GM18517 (cell line): ENCODE measurements around the gene SPA17.
A peak's percentile ranks its signal among the peaks of the same experiment; 100 is the strongest.

Experiments
- ATAC-seq: cut with Tn5 transposase; IDR thresholded peaks from one replicate; pipeline ENCODE4 v1.9.1; 2021; ENCODE audit warnings: mild to moderate bottlenecking, moderate library complexity; ENCODE audit not compliant: unreplicated experiment

SPA17 gene

GRCh38 chr11:124719534-124719933 is 45.8 kb downstream of the SPA17 start:
- ATAC-seq = no peak

GRCh38 chr11:124722176-124722575 is 48.5 kb downstream of the SPA17 start:
- no peak for ATAC-seq

GRCh38 chr11:124724979-124725718 is 51.4 kb downstream of the SPA17 start:
- ATAC-seq = peak; percentile 97

- peak; percentile 4 for ATAC-seq
Observed at GRCh38 chr11:124725719-124726105, 52.0 kb downstream of the SPA17 start.

GRCh38 chr11:124727474-124727873 is 53.8 kb downstream of the SPA17 start:
- no peak for ATAC-seq

GRCh38 chr11:124728134-124728533 is 54.4 kb downstream of the SPA17 start:
- ATAC-seq = no peak

- ATAC-seq = no peak
Observed at GRCh38 chr11:124729571-124729970, 55.9 kb downstream of the SPA17 start.

GRCh38 chr11:124732230-124732629 is 58.5 kb downstream of the SPA17 start:
- ATAC-seq = no peak

- no peak for ATAC-seq
Observed at GRCh38 chr11:124736736-124737135, 63.0 kb downstream of the SPA17 start.

- no peak for ATAC-seq
Observed at GRCh38 chr11:124737638-124738305, 64.1 kb downstream of the SPA17 start.

- no peak for ATAC-seq
Observed at GRCh38 chr11:124738713-124739478, 65.2 kb downstream of the SPA17 start.

GRCh38 chr11:124739479-124740276 is 66.0 kb downstream of the SPA17 start, which contains the start of gene NRGN:
TSS of gene NRGN (plus strand) at chr11:124739942. CDS start at chr11:124740085, 143 bp downstream.
- peak; percentile 77 for ATAC-seq

GRCh38 chr11:124740277-124740882 is 66.7 kb downstream of the SPA17 start:
- ATAC-seq = peak; percentile 52

GRCh38 chr11:124742555-124742954 is 68.9 kb downstream of the SPA17 start:
- ATAC-seq = no peak

- no peak for ATAC-seq
Observed at GRCh38 chr11:124743050-124743449, 69.3 kb downstream of the SPA17 start.

- ATAC-seq = no peak
Observed at GRCh38 chr11:124745270-124745834, 71.6 kb downstream of the SPA17 start.

GRCh38 chr11:124745835-124746620 is 72.3 kb downstream of the SPA17 start:
- ATAC-seq = peak; percentile 13

GRCh38 chr11:124746621-124747243 is 73.0 kb downstream of the SPA17 start:
- peak; percentile 91 for ATAC-seq
